CD4-positive, alpha-beta T cell treated with Interleukin-10 for 1 hour (primary cell): Measurements from ENCODE around the gene PASK.

Experiments
- DNase-seq: peaks from one replicate; pipeline ENCODE4 v3.0.0-alpha.2; 2020

PASK gene

DNA sequence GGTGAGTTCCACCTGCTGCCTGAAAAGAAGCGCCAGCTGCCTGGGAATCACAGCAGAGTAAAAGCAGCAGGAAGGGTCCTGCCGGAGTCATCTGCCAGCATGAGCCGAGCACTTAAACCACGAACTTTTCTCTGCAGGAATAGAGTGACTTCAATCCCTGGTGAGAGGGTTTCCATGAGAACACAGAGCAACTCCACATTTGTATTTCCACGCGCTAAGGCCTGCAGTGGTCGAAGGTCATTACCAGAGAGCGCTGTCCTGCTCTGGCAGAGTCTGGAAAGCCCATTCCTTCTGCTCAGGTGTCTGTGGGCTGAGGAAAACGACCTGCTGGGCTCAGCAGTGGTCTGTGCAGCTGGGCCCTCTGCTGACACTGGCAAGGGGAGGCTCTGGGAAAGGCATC lies 6.7 kb downstream of the PASK start:
- DNase-seq, result no peak

DNA sequence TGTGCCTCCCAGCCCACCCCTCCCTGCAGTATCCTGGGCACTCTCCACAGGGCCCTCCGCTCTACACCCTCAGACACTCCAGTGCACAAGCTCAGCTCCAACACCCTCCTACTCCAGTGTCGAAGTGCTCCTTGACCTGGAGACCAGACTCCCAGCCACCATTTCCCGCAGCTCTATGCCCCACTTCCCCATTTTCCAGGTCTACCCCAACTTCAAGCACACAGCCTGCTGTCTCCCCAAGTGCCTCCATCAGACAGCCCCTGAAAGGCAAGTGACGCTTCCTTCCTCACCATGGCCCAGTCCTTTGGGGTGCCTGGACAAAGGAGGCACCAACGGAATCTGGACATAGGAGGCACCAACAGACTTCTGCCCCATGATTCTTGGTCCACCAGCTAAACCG lies 7.2 kb downstream of the PASK start:
- no peak for DNase-seq

DNA sequence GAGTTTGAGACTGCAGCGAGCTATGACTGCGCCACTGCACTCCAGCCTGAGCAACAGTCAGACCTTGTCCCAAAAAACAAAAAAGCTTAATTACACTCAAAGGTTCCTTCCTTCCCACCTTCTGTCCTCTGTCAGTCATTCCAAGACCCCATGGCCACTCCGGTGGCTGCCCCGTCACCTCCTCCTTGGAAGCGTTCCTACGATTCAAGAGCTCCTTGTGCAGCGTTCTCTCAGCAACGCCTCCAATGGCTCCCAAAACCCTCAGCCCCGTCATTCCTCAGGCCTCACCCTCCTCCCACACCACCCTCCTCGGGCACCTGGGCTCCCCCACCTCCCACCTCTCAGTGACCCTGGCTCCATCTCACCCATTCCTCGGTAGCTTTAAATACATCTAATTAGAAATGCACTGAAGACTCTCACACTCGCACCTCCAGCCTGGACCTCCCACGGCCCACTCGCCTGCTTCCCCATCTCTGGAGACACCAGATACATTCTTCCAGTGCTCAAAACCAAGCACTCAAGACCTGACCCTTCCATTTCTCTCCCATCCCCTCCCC lies 8.0 kb downstream of the PASK start:
- DNase-seq, result no peak

DNA sequence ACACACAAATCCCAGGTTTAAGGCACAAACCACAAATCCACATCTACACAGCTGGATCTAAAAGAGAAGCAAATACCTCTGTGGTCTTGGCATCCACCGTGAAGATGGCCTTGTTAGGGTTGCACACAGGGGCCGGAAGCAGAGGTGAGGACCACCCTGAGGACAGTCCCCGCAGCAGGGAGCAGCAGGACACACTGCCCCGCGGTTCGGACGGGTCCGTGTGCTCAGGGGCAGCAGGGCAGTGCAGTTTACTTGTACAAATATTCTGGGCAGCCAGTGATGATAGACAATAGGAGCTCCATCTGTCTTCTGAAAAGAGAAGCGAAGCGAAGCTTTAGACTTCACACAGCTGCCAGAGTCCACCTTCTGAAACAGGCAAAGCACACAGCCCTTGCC lies 8.8 kb downstream of the PASK start:
- no peak for DNase-seq

DNA sequence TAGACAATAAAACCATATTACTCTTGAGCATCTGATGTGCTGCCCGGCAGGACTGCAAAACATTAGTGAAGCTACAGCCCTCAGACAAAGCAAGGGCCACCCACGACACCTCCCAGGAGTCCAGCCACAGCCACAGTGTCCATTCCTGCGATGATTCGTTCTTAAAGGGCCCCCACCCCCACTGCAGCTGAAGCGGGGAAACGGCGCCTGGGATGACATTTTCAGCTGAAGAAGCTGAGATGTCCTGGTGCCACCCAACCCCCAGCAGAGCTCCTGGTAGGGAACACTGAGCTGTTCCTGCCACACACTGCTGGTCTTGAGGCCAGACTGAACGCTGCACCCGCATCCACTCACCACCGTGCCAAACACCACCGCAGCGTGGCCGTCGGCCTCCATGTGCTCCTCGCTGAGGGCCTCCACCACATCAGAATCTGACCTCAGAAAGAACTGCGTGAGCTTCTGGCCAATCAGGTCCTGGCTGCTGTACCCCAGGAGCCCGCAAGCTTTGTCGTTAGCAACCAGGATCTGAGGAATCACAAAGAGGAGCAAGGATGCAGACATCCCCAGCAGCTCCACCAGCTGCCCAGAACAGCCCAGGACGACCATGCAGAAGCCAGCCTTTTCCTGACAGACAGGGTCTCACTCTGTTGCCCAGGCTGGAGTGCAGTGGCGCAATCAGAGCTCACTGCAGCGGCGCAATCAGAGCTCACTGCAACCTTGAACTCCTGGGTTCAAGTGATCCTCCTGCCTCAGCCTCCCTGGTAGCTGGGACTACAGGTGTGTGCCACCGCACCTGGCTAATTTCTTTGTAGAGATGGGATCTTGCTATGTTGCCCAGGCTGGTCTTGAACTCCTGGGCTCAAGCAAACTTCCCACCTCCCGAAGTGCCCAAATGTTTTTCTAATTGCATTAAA lies 9.5 kb downstream of the PASK start:
- no peak for DNase-seq

DNA sequence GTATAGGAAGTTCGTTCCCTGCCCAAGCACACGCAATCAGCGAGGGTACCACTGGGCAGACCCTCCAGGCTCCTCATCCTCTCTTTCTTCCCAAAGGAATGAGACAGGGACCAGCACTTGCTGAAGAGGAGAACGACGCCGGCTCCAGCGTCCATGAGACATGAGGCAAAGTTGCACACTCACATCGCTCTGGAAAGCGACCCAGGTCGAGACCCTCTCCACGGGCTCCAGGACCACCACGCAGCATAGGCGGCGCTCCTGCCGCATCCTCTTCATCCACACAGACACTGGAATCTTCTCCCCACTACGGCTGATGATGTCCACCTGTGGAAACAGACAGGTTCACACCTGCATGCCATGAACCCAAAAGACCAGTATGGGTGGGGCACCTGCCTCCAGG lies 10.8 kb downstream of the PASK start:
- no peak for DNase-seq

DNA sequence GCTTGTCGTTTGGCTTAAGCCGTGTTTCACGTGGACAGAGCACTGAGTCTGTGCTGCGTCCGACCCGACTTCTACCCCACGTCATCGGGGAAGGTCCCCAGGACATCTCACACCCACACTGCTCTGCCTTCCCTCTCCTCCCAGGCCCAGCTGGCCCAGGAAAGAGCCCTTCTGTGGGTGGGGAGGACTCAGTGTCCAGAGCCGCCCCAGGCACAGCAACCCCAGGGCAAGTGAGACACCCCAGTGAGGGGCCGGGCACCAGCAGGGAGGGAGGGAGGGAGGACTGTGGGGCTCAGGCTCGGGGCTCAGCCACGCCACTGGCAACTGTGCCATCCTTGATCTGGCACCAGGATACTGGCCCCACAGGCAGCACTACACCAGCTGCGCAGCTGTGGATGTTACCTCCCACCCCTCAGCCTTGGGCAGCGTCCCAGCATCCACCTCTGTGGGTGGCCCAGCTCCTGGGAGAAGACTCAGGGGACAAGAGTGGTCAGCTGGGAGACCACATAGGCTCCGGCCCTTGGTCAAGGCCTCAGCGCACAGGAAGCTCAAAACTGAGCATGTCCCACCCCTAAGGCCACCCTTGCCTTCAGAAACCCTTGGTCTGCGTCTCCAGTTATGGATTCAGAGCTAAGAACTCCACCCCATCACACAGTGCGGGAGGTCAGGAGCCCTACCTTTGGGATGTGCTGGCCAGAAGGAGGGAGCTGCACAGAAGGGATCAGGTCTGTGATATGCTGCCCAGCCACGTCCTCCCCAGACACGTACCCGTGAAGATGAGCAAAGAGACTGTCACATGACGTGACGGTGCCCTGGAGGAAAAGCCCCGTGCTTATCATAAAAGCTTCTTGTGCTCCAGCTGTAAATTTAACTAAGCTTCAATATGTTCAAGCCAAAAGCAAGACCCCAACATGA lies 11.7 kb downstream of the PASK start:
- DNase-seq, result no peak

DNA sequence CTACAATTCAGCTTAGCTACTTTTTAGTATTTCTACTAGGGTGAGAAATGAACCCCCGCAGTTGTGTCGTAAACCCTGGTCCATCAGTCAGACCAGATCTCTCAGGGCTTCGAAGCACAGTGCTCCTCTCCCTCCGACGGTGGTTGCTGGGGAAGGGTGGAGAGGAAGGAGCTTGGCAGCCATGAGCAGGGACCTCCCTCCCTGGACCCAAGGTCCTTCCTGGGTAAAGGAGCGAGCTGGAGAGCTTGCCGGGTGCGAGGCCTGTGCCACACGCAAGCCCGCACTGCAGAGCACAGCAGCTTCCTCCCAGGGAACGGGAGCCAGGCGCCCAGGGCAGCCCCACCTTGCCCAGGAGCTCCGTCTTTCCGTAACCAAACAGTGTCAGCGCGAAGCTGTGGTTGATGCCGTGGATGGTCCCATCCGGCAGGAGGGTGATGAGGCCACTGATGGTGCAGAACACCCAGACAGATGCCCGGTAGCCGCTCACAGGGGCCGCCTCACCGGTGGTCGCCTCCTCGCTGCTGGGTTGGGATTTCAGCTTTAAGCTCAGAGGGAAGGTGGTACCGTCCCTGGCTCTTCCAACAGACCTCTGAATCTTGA lies 12.5 kb downstream of the PASK start:
- DNase-seq, result no peak

DNA sequence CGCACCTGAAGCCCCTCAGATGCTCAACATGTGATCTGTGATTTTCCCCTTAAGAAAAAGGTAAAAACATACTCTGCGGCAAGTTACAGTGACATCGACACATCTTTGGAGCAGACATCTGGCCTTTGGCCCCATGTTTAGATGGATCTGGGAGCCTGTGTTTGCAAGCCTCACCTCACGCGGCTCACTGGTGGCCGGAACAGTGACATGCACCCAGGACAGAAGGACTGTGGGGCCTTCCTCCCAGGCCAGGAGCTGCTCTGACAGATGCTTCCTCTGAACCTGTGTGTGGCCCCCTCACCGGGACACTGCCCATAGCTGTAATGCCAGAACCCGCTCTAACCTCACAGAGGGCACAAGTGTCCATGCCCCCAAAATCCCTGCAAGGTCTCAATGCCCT lies 13.1 kb downstream of the PASK start:
- DNase-seq, result no peak

DNA sequence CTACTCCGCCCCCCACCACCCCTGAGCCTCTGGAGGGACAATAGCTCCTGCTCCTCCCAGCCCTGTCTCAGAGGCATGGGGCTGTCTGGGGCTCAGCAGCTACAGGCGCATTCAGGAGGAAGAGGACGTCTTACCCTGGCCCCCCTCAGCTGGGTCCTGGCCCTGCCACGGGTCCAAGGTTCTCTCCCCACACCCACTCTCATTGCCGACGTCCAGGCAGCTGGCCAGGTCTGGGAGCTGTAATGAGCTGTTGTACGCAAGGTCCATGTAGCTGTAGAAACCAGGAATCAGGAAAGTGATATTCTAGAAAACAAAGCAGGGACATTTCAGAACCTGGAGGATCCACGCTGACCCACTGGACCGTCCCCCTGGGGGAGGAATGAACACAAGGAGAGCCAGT lies 13.5 kb downstream of the PASK start:
- no peak for DNase-seq

DNA sequence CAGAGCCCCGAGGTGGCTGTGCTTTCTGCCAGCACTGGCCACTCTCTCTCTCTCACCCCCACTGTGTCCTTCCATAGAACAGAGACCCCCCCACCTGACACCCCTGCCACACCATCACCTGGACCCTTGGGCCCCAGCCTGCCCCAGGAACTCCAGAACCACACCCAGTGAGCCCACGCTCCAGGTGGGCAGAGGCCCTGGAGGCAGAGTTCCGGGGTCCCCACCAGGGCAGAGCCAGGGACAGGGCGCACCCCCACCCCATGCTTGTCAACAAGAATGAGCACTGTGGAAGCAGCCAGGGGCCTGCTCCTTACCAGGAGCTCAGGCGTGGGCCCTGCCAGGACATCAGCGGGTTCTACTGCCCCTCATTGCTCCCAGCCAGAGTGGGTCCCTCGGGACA lies 14.6 kb downstream of the PASK start:
- no peak for DNase-seq

DNA sequence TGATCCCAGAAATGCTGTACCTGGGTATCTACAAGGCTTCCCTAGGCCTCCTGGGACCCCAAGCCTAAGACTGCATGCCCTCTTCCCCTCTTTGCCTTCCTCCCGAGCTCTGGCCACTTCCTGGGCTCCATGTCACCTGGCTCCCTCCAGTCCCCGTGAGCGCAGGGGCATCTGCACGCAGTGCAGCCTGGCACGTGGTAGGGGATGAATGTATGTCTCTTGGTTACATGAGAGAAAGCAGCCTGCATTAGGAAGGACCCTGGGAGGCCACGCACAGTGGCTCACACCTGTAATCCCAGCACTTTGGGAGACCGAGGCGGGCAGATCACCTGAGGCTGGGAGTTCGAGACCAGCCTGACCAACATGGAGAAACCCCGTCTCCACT lies 15.8 kb downstream of the PASK start:
- DNase-seq, result no peak

DNA sequence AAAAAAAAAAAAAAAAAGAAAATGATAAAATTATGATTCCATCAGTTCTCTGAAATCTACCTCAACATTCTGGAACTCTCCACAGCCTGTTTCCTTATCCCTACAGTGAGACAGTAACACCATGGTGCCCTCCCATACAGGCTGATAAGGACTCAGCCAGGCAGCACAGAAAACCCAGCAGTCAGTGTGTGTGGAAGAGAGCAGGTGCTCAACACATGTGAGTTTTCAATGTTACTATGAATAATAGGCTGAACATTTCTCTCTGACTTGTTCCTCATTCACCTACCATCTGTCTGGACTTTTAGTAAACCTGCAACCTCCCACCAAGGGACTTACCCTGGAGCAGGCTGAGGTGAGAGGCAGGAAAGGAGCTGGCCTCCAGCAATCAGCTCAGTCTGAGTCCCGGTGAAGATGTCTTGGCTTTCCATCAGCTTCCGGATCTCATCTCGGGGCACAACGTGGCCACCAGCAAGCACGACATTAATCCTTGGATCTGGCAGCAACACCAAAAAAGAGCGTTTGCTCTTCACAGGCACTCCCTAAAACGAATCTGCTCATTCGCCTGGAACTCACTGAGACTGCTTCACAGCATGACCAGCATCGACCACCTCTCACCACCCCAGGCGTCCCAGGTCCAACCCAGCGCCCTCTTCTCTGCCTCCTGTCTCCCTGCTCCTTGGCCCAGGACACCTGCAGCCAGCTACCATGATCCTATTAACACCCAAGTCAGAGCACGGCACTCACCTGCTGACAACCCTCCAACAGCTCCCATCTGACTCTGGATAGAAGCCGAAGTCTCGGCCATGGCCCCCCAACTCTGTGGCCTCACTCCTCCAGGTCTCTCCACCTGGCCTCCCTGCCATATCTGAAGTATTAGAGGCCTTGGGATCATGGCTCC lies 16.5 kb downstream of the PASK start:
- no peak for DNase-seq

DNA sequence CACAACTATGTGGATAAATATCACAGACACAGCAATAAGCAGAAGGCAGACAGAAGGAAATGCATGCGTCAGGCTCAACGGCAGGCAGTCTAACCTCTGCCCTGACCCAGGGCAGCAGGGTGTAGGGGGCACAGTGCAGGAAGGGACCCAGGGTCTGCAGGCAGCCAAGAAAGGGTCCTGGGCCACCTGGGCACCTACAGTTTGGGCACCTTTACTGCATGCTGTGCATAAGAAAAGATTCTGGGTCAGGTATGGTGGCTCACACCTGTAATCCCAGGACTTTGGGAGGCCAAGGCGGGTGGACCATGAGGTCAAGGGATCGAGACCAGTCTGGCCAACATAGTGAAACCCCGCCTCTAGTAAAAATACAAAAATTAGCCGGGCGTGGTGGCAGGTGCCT lies 17.7 kb downstream of the PASK start:
- no peak for DNase-seq

DNA sequence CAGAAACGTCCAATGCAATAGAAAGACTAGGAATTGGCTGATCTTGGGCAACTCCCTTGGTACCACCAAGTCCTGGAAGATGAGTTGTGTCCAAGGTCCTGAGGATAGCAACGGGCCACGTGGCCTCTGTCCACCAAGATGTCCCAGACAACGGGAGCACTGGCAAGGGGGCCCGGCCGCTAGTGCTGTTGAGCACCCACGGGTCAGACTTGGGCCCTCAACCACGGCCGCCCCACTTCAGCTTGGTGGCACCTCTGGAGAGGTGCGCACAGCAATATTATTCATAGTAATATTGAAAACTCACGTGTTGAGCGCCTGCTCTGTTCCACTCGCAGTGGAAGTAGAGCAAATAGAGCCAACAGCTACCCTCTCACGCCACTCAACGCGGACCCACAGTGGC lies 19.0 kb downstream of the PASK start:
- no peak for DNase-seq

DNA sequence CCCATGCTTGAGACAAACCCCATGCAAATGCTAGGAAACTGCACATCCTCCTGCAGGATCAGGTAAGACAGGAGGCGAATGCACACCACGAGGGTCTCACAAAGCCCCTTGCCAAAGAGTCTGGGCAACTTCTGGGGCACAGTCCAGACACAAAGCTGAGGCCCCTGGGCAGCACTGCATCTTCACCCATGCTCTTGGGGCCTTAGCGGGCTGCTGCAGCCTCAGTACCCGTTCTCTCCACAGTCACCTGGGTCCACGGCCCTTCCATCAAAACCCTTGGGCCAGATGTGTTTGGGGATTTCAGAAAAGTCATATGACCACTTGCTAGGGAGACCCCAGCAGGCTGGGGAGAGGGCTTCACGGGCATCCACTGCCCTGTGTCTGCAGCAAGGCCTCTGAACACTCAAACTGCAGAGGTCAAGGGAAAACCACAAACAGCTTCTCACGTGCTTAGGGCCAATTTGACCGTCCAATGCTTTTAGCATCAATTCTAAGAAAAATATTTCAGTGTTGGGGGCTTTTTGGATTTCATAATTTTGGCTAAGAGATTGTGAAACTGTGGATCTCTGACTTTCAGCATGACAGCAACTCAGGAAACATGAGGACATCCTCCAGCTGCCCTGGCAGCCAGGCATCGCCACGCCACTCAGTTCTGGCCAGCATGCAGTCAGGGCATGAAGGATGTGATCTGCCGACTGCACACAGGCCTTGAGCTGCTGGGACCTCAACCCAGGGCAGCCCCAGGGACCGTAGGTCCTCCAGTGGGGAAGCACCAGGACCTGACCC lies 20.0 kb downstream of the PASK start:
- no peak for DNase-seq

DNA sequence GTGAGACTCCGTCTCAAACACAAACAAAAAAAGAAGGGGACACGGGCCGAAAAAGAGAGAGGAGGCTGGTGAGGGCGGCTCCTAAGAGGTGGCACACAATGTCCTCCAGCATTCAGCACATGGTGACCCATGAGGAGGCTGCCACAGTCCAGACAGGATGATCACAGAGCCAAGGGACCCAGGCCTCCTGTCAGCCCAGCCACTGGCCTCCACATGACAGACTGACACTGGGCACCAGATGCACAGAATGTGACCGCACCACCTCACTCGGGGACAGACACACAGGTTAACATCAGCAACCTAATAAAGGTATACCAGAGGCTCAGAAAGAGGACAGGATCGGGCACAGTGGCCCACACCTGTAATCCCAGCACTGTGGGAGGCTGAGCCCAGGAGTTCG lies 21.0 kb downstream of the PASK start:
- no peak for DNase-seq

DNA sequence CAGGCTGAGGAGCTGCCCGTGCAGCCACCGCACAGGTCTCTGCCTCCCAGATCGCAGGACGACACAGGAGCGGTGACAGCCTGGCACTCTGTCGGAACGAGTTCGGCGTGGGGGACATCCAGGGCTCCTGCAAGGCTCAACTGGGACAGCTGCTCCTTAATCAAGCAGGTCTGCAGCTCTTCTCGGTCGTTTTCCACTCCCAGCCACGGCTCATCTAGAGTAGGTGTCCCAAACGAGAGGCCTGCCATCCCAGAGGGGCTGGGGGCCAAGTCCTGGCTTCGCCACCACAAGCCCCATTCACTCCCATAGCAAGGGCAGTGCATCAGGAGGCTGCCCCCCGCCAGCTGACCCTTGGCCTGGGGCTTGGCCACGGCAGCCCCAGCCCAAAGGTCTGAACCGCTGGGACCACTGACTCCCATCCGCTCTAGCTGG lies 22.5 kb downstream of the PASK start:
- no peak for DNase-seq

DNA sequence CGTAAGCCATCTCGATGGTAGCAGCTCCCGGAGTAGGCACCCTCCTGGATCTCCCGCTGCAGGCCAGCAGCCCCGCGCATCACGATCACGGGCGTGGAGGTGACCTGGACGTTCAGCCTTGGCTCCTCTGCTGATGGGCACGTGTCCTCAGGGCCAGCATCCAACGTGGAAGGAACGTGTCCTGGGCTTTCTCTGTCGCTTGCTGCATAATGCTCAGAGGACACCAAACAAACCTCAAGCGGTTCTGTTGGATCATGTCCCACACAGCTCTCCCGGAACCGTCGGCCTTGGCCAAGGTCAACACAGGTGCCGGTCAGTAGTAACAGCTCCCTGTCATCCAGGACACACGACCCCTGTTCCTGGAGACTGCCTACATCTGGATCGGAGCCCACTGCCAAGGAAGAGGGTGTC lies 23.1 kb downstream of the PASK start:
- no peak for DNase-seq

DNA sequence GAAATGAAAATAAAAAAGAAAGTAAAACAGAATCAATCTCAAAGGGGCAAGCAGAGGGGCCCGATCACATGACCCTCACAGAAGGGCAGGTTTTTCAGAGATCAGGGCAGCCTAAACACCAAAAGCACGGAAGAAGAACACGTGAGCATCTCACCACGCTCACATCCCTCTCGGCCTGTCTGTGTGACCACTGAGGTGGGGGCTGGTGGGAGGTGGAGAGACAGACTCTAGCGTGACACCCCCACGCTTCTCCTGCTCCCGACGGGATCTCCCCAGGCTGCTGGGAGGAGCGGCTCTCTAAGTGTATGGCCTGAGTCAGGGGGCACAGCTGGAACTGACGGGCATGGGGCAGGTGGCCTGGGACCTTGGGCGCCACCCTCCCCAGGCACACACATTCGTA lies 23.6 kb downstream of the PASK start:
- peak; percentile 21 for DNase-seq

DNA sequence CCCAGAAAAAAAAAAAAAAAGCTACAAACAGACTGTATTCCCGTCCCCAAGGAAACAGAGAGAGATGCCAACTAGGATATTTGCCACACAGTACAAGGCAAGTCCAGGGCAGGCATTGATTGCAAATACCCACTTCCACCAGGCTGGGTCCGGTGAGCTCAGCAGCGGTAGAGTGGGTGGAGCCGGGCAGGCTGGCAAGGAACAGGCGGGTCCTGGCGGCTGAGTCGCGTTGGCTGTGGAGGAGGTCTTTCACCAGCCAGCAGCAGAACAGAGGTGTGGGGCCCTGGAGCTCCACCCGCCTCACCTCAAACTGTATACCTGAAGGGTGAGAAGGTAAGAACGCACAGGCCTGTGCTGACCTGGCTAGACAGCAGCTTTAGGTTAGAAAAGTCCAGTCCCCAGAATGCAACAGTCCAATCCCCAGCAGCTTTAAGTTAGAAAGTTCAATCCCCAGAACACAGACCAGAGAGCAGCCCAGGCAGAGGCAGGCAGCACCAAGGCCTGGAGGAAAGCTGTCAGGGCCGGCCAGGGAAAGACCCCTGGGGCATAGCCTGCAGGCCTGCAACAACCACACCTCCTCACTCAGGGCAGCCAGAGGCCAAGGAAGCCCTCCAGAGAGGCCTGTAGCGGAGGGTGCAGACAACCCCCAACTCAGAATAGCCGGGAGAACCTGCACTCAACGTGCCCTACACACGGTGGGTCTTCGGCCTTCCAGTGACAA lies 25.3 kb downstream of the PASK start:
- DNase-seq, result peak; percentile 68
